ENCODE results near the gene DLX1.

DNA sequence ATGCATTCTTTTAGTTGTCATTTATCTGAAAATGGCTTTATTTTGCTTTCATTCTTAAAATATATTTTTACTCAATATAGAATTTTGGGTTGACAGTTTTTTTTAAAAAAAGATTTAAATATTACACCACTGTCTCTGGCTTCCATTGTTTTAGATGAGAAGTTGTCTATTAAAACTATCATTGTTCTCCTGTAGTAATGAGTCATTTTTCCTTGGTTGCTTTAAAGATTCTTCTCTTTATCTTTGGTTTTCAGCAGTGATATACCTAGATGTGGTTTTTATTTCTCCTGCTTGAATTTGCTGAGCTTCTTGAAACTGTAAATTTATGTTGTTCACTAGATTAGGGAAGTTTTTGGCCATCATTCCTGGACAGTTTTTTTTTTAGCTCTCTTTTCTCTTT is 44.1 kb downstream of the DLX1 start:
- TF ChIP-seq, protein P1, sequence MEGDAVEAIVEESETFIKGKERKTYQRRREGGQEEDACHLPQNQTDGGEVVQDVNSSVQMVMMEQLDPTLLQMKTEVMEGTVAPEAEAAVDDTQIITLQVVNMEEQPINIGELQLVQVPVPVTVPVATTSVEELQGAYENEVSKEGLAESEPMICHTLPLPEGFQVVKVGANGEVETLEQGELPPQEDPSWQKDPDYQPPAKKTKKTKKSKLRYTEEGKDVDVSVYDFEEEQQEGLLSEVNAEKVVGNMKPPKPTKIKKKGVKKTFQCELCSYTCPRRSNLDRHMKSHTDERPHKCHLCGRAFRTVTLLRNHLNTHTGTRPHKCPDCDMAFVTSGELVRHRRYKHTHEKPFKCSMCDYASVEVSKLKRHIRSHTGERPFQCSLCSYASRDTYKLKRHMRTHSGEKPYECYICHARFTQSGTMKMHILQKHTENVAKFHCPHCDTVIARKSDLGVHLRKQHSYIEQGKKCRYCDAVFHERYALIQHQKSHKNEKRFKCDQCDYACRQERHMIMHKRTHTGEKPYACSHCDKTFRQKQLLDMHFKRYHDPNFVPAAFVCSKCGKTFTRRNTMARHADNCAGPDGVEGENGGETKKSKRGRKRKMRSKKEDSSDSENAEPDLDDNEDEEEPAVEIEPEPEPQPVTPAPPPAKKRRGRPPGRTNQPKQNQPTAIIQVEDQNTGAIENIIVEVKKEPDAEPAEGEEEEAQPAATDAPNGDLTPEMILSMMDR (IDR thresholded peaks at IDR 0.05): no peak
- no peak for TF ChIP-seq POLR2A (IDR thresholded peaks at IDR 0.05)

Data from testis (tissue), 2 donors.